Measurements from ENCODE around the gene CACNG6. TPM values are rescaled to one million over a fixed set of nuclear protein-coding genes. Genes with fewer than 3 reads are reported as not detected.

Gene CACNG6
- total and polyA plus RNA-seq, 2 donors (not counting 3 experiments of a cell fraction or from before 2014, with no cell fraction given): 5.0 to 5.4 TPM

GRCh38 chr19:54002495-54003315, 11.3 kb downstream of the CACNG6 start:
- intact Hi-C loops (cut with micrococcal nuclease) (no loop called here), dilution Hi-C loops (cut with MboI; ENCODE audit: extremely low pct_ligation_motif_present, low sequenced_read_pairs) (no loop called here)
- peak; percentile 49 for TF ChIP-seq GATA2 (IDR thresholded peaks at IDR 0.05; ENCODE audit: insufficient read depth, insufficient read length, low read depth, low read length)
- TF ChIP-seq EZH2 (IDR thresholded peaks at IDR 0.05; ENCODE audit: borderline replicate concordance, low read depth, low read length, severe bottlenecking): no peak
- no peaks in the 10 kb centered on the region for H3K79me2 ChIP-seq (ENCODE audit: control insufficient read depth, insufficient read depth, low read length)
- ChIA-PET POLR2A (no interaction called here), CTCF (interaction anchor here (0.7 to 1.2 kb wide), 3 partner anchors 21 to 27 kb away, joined by 3 to 6 read pairs (median 5); no protein-coding TSS in a partner anchor)
- H4K20me1 ChIP-seq (replicated peaks; ENCODE audit: control insufficient read depth, extremely low read depth, insufficient read depth, low read length): no peaks in the 10 kb centered on the region
- H3K4me1 ChIP-seq (ENCODE audit: control insufficient read depth, extremely low read depth, insufficient read depth, low read length): peaks cover 3% of the 10 kb centered on the region
- H3K36me3 ChIP-seq (ENCODE audit: control insufficient read depth in 2 of 2, extremely low read depth in 1 of 2, insufficient read depth in 2 of 2, low read length in 2 of 2): no peaks in the 10 kb centered on the region
- peaks cover 0 to 2% of the 10 kb centered on the region in 2 experiments for H3K27me3 ChIP-seq (ENCODE audit: control insufficient read depth in 2 of 2, insufficient read depth in 2 of 2, low read length in 2 of 2)
- FAIRE-seq (no peak), DNase-seq (ENCODE audit: low read depth, low spot score) (no peak)
- H3K9me1 ChIP-seq (replicated peaks; ENCODE audit: control insufficient read depth, extremely low read depth, insufficient read depth, low read length): no peaks in the 10 kb centered on the region
- H2AFZ ChIP-seq (ENCODE audit: low read depth, low read length): no peak overlapping the region
- H3K4me3 ChIP-seq (replicated peaks in 1 of 3; ENCODE audit: insufficient read depth in 1 of 3, low read depth in 1 of 3, low read length in 3 of 3): no peak overlapping the region
- no peaks in the 10 kb centered on the region for H3K9me3 ChIP-seq (replicated peaks; ENCODE audit: control insufficient read depth, insufficient read depth, low read length)
- no peak overlapping the region for H3K4me2 ChIP-seq (ENCODE audit: insufficient read depth, low read length)
- no peak overlapping the region for H3K9ac ChIP-seq (replicated peaks; ENCODE audit: extremely low read depth, insufficient read depth, low read length)
- no peak overlapping the region for H3K27ac ChIP-seq (ENCODE audit: insufficient read depth, low read depth, low read length)
- no TSS peak for BruUV-seq (replicated peaks)

GRCh38 chr19:54009440-54009839, 18.0 kb downstream of the CACNG6 start:
- BruUV-seq (replicated peaks): no TSS peak
- no peaks in the 10 kb centered on the region for H4K20me1 ChIP-seq (replicated peaks; ENCODE audit: control insufficient read depth, extremely low read depth, insufficient read depth, low read length)
- FAIRE-seq (no peak), DNase-seq (ENCODE audit: low read depth, low spot score) (no peak)
- no peaks in the 10 kb centered on the region for H3K27me3 ChIP-seq (ENCODE audit: control insufficient read depth in 2 of 2, insufficient read depth in 2 of 2, low read length in 2 of 2)
- H3K9ac ChIP-seq (replicated peaks; ENCODE audit: extremely low read depth, insufficient read depth, low read length): no peak overlapping the region
- peak overlapping the region; percentile 29 for H3K27ac ChIP-seq (ENCODE audit: insufficient read depth, low read depth, low read length)
- intact Hi-C loops (cut with micrococcal nuclease): no loop called here
- H2AFZ ChIP-seq (ENCODE audit: low read depth, low read length): no peak overlapping the region
- ChIA-PET POLR2A (no interaction called here), CTCF (interaction anchor here (0.7 to 3.8 kb wide), 4 partner anchors 10 to 28 kb away, joined by 4 to 21 read pairs (median 8); no protein-coding TSS in a partner anchor)
- no peak overlapping the region for H3K4me2 ChIP-seq (ENCODE audit: insufficient read depth, low read length)
- TF ChIP-seq GATA2 (IDR thresholded peaks at IDR 0.05; ENCODE audit: insufficient read depth, insufficient read length, low read depth, low read length) (no peak), CTCF (IDR thresholded peaks at IDR 0.05; ENCODE audit: extremely low read depth in 1 of 2, insufficient read depth in 1 of 2, low read depth in 1 of 2, low read length in 2 of 2) (no peak), POLR2AphosphoS5 (IDR thresholded peaks at IDR 0.05; ENCODE audit: insufficient read depth, low read depth, low read length) (no peak), MAX (IDR thresholded peaks at IDR 0.05; ENCODE audit: insufficient read depth, insufficient read length) (no peak), JUN (IDR thresholded peaks at IDR 0.05; ENCODE audit: borderline replicate concordance, insufficient read depth, insufficient read length, low read depth) (no peak), FOS (IDR thresholded peaks at IDR 0.05; ENCODE audit: borderline replicate concordance, insufficient read depth, low read length) (no peak), POLR2A (IDR thresholded peaks at IDR 0.05; ENCODE audit: low read depth, low read length) (no peak), MYC (IDR thresholded peaks at IDR 0.05; ENCODE audit: low read depth, low read length) (no peak), EZH2 (IDR thresholded peaks at IDR 0.05; ENCODE audit: borderline replicate concordance, low read depth, low read length, severe bottlenecking) (no peak)
- H3K4me3 ChIP-seq (replicated peaks in 1 of 3; ENCODE audit: insufficient read depth in 1 of 3, low read depth in 1 of 3, low read length in 3 of 3): no peak overlapping the region
- H3K9me3 ChIP-seq (replicated peaks; ENCODE audit: control insufficient read depth, insufficient read depth, low read length): no peaks in the 10 kb centered on the region
- dilution Hi-C loops (cut with MboI; ENCODE audit: extremely low pct_ligation_motif_present, low sequenced_read_pairs): no loop called here
- H3K36me3 ChIP-seq (ENCODE audit: control insufficient read depth in 2 of 2, extremely low read depth in 1 of 2, insufficient read depth in 2 of 2, low read length in 2 of 2): no peaks in the 10 kb centered on the region
- H3K4me1 ChIP-seq (ENCODE audit: control insufficient read depth, extremely low read depth, insufficient read depth, low read length): peaks cover 18% of the 10 kb centered on the region
- H3K79me2 ChIP-seq (ENCODE audit: control insufficient read depth, insufficient read depth, low read length): no peaks in the 10 kb centered on the region
- no peaks in the 10 kb centered on the region for H3K9me1 ChIP-seq (replicated peaks; ENCODE audit: control insufficient read depth, extremely low read depth, insufficient read depth, low read length)

All from endothelial cell of umbilical vein (primary cell).